ENCODE data around the gene RSPH6A. TPM values are rescaled to one million over a fixed set of nuclear protein-coding genes. Genes with fewer than 3 reads are reported as not detected.

RSPH6A gene
- total and polyA plus RNA-seq, 10 of the 15 experiments (the other 5 are each of a cell fraction or from before 2014, with no cell fraction given), result 0.03 to 0.41 (median 0.22) TPM; not detected in 4

GRCh38 chr19:45770192-45771101 lies 44.7 kb downstream of the RSPH6A start (continued):
- TF ChIP-seq PAX5 (IDR thresholded peaks at IDR 0.05; ENCODE audit: borderline replicate concordance, low read depth, low read length) (no peak), JUND (IDR thresholded peaks at IDR 0.05; ENCODE audit: low read depth, low read length) (no peak), NKRF (conservative IDR thresholded peaks at IDR 0.05) (no peak; the same call in 1 of the 2 replicates), CREM (IDR thresholded peaks at IDR 0.05; ENCODE audit: low read depth) (no peak; the same call in 1 of the 2 replicates), LARP7 (IDR thresholded peaks at IDR 0.05) (peak; percentile 50), PRDM15 (CRISPR knock-in tag; IDR thresholded peaks at IDR 0.05) (no peak), SRF (IDR thresholded peaks at IDR 0.05; ENCODE audit: low read depth in 2 of 2, low read length in 2 of 2) (peak in 1 of 2 experiments; percentile 55; a peak in 2 of 4 replicates), ZNF274 (IDR thresholded peaks at IDR 0.05; ENCODE audit: insufficient read depth, insufficient read length) (no peak), CEBPZ (IDR thresholded peaks at IDR 0.05; ENCODE audit: low read depth, low read length) (no peak), IRF4 (IDR thresholded peaks at IDR 0.05; ENCODE audit: low read depth, low read length) (no peak), NR2C2 (IDR thresholded peaks at IDR 0.05; ENCODE audit: borderline replicate concordance, control insufficient read depth, insufficient read length, low read depth) (no peak), CREB1 (IDR thresholded peaks at IDR 0.05; ENCODE audit: low read depth) (peak; percentile 70), PAX8 (IDR thresholded peaks at IDR 0.05) (no peak), ZNF687 (IDR thresholded peaks at IDR 0.05) (0 out of 2 replicates have a peak, but pooled peaks have one; percentile 39), SIN3A (IDR thresholded peaks at IDR 0.05; ENCODE audit: low read depth, low read length) (0 out of 2 replicates have a peak, but pooled peaks have one; percentile 28), GABPA (IDR thresholded peaks at IDR 0.05; ENCODE audit: low read depth) (no peak)
